Transverse colon (tissue), 4 donors: Measurements from ENCODE around the gene RGS7. TPM values are rescaled to one million over a fixed set of nuclear protein-coding genes. Genes with fewer than 3 reads are reported as not detected.

ENCODE experiments used
- DNase-seq: peaks from one replicate; pipeline ENCODE4 v3.0.0-alpha.2; 2019
- H3K27ac ChIP-seq, 4 donors: fragments of 200-600 bp; sonication (generic); 2 replicates each; pipeline ENCODE4 v1.5.1; 2016 to 2018; ENCODE audit warnings: inconsistent platforms in 4 of 4
- H3K27me3 ChIP-seq: fragments of 200-600 bp; sonication (generic); 2 replicates; pipeline ENCODE4 v1.5.1; 2017; ENCODE audit warnings: inconsistent platforms
- H3K36me3 ChIP-seq, 4 donors: fragments of 200-600 bp; sonication (generic); 2 replicates each; pipeline ENCODE4 v1.5.1; 2017 to 2019; ENCODE audit warnings: inconsistent platforms in 4 of 4
- H3K4me1 ChIP-seq, 4 donors: fragments of 200-600 bp; sonication (generic); 2 replicates each; pipeline ENCODE4 v1.5.1; 2017 to 2020; ENCODE audit warnings: inconsistent platforms in 4 of 4
- H3K4me3 ChIP-seq, 4 donors: fragments of 200-600 bp; sonication (generic); 1 replicate in 1 of 4; 2 replicates in 3 of 4; pipeline versions ENCODE4 v1.5.1 to v1.6.1; 2017 to 2019; ENCODE audit warnings: inconsistent platforms in 4 of 4
- H3K9me3 ChIP-seq, 2 donors: fragments of 200-600 bp; sonication (generic); 2 replicates each; pipeline ENCODE4 v1.5.1; 2017 to 2019; ENCODE audit warnings: inconsistent platforms in 2 of 2
- CTCF ChIP-seq, 5 experiments: fragments of 200-600 bp in 3 of 5; fragments of 450-650 bp in 2 of 5; sonication (generic) in 3 of 5; IDR thresholded peaks; 1 replicate in 2 of 5; 2 replicates in 3 of 5; pipeline ENCODE4 v1.5.1; 2016 to 2017; ENCODE audit warnings: antibody characterized with exemption in 5 of 5, inconsistent platforms in 3 of 5, mild to moderate bottlenecking in 2 of 5, moderate library complexity in 1 of 5
- EP300 ChIP-seq: sonication (generic); formaldehyde crosslinking; IDR thresholded peaks from one replicate; pipeline ENCODE4 v1.6.1; 2017; ENCODE audit warnings: antibody characterized with exemption, low read depth
- POLR2A ChIP-seq: fragments of 450-650 bp; IDR thresholded peaks from one replicate; pipeline ENCODE4 v1.6.1; 2016; ENCODE audit warnings: antibody characterized with exemption, mild to moderate bottlenecking, moderate library complexity
- POLR2AphosphoS5 ChIP-seq, 3 donors: sonication (generic); formaldehyde crosslinking; IDR thresholded peaks; one replicate each; pipeline ENCODE4 v1.6.1; 2016; ENCODE audit warnings: antibody characterized with exemption in 3 of 3
- WGBS, 2 donors: methylation state at CpG; one replicate each; pipeline ENCODE4 v1.1.5; 2018; ENCODE audit warnings: low coverage in 1 of 2; 5-methylcytosine and 5-hydroxymethylcytosine counted together
- in situ Hi-C, 4 donors: fragments of 200-750 bp; cut with MboI; loops; one replicate each; pipeline versions ENCODE4 v1.15.0 to v1.15.1; 2017; ENCODE audit warnings: low sequenced_read_pairs in 3 of 4, low pct_ligation_motif_present in 1 of 4, low pct_unique_long_range_greater_than_20kb in 1 of 4
- intact Hi-C: fragments of 100-400 bp; cut with DNase I; formaldehyde crosslinking; loops from one replicate; pipeline ENCODE4 v1.15.1; 2023; ENCODE audit warnings: low total_unique reads
- total RNA-seq, 4 donors: library from RNA; depleted of rRNA; stranded (reverse); fragments of >200 nt; gene quantifications; one replicate each; pipeline ENCODE4 v1.1.0, GENCODE V29; 2016

RGS7 gene
- total RNA-seq, 4 donors from 2014 or later = 1.5 to 2.0 TPM; not detected in 2

GRCh38 chr1:241217516-241217915 is 139.5 kb downstream of the RGS7 start:
- intact Hi-C loops = no loop called here
- no peak overlapping the region for H3K4me3 ChIP-seq
- in situ Hi-C loops = no loop called here
- no peaks in the 10 kb centered on the region for H3K27me3 ChIP-seq
- H3K27ac ChIP-seq = no peak overlapping the region
- no peak for DNase-seq
- no peaks in the 10 kb centered on the region for H3K36me3 ChIP-seq
- TF ChIP-seq EP300 = no peak
- TF ChIP-seq CTCF (IDR thresholded peaks at IDR 0.05) = no peak
- no peak for TF ChIP-seq POLR2AphosphoS5 (IDR thresholded peaks at IDR 0.05)
- no peak for TF ChIP-seq POLR2A
- WGBS, 2 donors = 71 to 75% methylated on average over 2 of the region's 2 CpGs
- peaks cover 0 to 7% of the 10 kb centered on the region in 2 donors for H3K9me3 ChIP-seq
- peaks cover 0 to 9% (median 0%) of the 10 kb centered on the region in 4 donors for H3K4me1 ChIP-seq

- Histone ChIP-seq H3K36me3 (no peaks in the 10 kb centered on the region), H3K27ac (no peak overlapping the region), H3K9me3 (peaks cover 0 to 7% of the 10 kb centered on the region in 2 donors), H3K4me1 (peaks cover 0 to 9% (median 0%) of the 10 kb centered on the region in 4 donors), H3K4me3 (no peak overlapping the region), H3K27me3 (no peaks in the 10 kb centered on the region)
- no peak for TF ChIP-seq CTCF (IDR thresholded peaks at IDR 0.05)
- no peak for TF ChIP-seq POLR2A
- no peak for TF ChIP-seq POLR2AphosphoS5 (IDR thresholded peaks at IDR 0.05)
- TF ChIP-seq EP300 = no peak
- in situ Hi-C loops (no loop called here), intact Hi-C loops (no loop called here)
- WGBS, 2 donors = 85 to 92% methylated on average over 9 of the region's 9 CpGs
- no peak for DNase-seq
These were observed 141.3 kb downstream of the RGS7 start for GRCh38 chr1:241215683-241216082.

GRCh38 chr1:241215203-241215602 is 141.8 kb downstream of the RGS7 start:
- peaks cover 0 to 7% of the 10 kb centered on the region in 2 donors for H3K9me3 ChIP-seq
- 9% methylated on average over 4 of the region's 4 CpGs; no CpG with 5 or more reads in 1 of the 2 donors for WGBS, 2 donors
- no peaks in the 10 kb centered on the region for H3K36me3 ChIP-seq
- no peaks in the 10 kb centered on the region for H3K27me3 ChIP-seq
- H3K4me3 ChIP-seq = no peak overlapping the region
- H3K4me1 ChIP-seq = peaks cover 0 to 9% (median 0%) of the 10 kb centered on the region in 4 donors
- in situ Hi-C loops (no loop called here), intact Hi-C loops (no loop called here)
- DNase-seq = no peak
- no peak overlapping the region for H3K27ac ChIP-seq
- TF ChIP-seq POLR2A (no peak), EP300 (no peak), CTCF (IDR thresholded peaks at IDR 0.05) (no peak), POLR2AphosphoS5 (IDR thresholded peaks at IDR 0.05) (no peak)

- TF ChIP-seq EP300 = no peak
- 78 to 81% methylated on average over 5 to 8 of the region's 8 CpGs for WGBS, 2 donors
- DNase-seq = no peak
- Histone ChIP-seq H3K36me3 (no peaks in the 10 kb centered on the region), H3K27me3 (no peaks in the 10 kb centered on the region), H3K27ac (no peak overlapping the region), H3K4me1 (peaks cover 0 to 9% (median 0%) of the 10 kb centered on the region in 4 donors), H3K4me3 (no peak overlapping the region), H3K9me3 (peaks cover 0 to 7% of the 10 kb centered on the region in 2 donors)
- intact Hi-C loops = no loop called here
- in situ Hi-C loops = no loop called here
These were observed 143.9 kb downstream of the RGS7 start for GRCh38 chr1:241213139-241213538.

- intact Hi-C loops (no loop called here), in situ Hi-C loops (no loop called here)
- Histone ChIP-seq H3K9me3 (peaks cover 0 to 7% of the 10 kb centered on the region in 2 donors), H3K36me3 (no peaks in the 10 kb centered on the region), H3K27me3 (no peaks in the 10 kb centered on the region), H3K4me3 (no peak overlapping the region), H3K4me1 (peaks cover 0 to 9% (median 0%) of the 10 kb centered on the region in 4 donors), H3K27ac (no peak overlapping the region)
- 70 to 77% methylated on average over 2 to 6 of the region's 6 CpGs for WGBS, 2 donors
- DNase-seq = no peak
- TF ChIP-seq POLR2A = no peak
- TF ChIP-seq CTCF (IDR thresholded peaks at IDR 0.05) = no peak
- TF ChIP-seq POLR2AphosphoS5 (IDR thresholded peaks at IDR 0.05) = no peak
- no peak for TF ChIP-seq EP300
These were observed 144.4 kb downstream of the RGS7 start for GRCh38 chr1:241212628-241213027.
